ENCODE data around the gene NPHP1.

- TF ChIP-seq POLR2AphosphoS5 (IDR thresholded peaks at IDR 0.05) (no peak), CTCF (IDR thresholded peaks at IDR 0.05) (no peak), POLR2A (IDR thresholded peaks at IDR 0.05) (no peak)
These were observed 73.6 kb downstream of the NPHP1 start for GRCh38 chr2:110131166-110131565.

All from prostate gland (tissue), 2 donors.